ENCODE measurements around the gene ABTB1.
"Not testable (repeated sequence)": the region's sequence is repeated elsewhere in the genome, so short reads cannot be mapped to it uniquely, and the experiment has no call there.

ABTB1 gene

DNA sequence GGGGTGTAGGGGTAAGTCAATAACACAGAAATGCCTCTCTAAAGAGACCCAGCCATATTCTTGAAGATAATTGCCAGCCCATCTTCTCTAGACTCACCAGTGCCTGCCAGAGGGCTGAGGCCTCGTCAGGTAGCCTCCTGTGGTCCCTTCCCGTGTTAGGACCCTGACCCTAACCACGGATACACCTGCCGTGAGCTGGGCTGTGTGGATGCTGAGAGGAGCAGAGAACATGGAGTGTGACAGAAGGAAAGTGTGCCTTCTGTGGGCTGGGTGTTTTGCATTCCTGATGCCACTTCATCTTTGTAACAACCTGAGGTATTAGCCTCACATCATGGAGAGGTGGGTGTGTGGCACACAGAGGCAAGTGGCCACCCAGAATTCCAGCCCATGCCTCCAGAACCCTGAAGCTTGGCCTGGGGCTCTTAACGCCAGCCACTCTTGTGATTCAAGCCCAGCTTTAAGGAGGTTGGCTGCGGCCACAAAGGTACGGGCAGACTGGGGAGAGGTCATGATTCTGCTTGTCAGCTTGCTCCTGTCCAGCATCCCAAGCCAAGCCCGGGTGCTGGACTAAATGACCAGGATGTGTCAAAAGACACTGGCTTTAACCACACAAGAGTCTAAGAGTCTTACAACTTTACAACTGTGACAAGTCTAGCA lies 21.1 kb upstream of the ABTB1 start:
- DNase-seq = no peak

DNA sequence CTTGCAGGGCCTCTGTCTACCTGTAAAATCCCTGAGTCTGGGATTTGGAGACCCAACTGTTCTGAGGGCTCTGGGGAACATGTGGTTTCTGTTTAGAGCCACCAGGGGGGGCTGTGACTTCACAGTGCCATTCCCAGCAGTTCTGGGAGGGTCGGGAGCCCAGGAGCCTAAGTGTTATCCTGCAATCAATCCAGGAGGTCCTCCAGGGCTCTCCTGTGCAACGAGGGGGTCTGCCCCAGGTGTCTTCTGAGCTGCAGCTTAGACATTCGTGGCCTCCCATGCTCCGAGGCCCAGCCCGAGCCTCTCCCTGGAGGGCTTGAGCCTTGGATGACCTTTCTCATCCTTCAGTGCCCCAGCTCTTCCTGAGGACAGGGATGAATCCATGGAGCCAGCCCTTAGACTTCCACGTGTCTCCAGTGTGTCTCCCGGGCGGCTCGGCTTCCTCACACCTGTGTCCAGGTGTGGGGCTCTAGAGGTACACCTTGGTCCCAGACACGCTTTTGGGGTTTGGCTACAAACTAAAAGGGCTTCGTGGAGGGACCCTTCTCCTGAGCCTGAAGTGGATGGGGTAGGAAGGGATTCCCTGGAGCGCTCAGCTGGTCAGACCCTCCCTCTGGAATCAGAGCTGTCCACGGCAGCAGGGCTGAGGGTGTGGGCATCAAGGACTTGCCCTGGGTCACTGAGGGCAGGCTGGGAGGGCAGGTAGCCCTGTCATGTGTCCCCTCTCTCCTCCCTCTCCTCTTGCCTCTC lies 20.3 kb upstream of the ABTB1 start:
- DNase-seq = peak; percentile 25

DNA sequence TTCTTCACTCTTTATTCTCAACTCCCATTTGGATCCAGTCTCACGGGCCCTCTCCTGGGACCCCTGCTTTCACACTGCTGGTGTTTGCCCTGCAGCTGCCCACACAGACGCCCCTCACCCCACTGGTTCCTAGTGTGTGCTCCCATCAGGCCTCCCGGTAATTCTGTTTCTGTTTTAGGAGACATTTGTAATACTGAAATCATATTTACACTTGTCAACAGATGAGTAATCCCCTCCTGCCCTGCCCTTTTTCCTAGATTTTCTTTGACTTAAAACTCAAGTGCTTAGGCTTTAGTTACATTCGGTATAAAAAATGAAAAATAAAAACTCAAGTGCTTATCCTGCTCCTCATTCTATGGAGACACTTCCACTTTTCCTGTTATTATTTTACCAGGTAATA lies 18.4 kb upstream of the ABTB1 start:
- no peak for DNase-seq

DNA sequence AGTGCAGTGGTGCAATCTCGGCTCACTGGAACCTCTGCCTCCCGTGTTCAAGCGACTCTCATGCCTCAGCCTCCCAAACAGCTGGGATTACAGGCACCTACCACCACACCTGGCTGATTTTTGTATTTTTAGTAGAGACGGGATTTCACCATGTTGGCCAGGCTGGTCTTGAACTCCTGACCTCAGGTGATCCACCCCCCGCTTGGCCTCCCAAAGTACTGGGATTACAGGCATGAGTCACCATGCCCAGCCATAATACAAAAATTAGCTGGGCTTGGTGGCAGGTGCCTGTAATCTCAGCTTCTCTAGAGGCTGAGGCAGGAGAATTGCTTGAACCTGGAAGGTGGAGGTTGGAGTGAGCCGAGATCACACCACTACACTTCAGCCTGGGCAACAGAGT lies 17.8 kb upstream of the ABTB1 start:
- not testable (repeated sequence) for DNase-seq

DNA sequence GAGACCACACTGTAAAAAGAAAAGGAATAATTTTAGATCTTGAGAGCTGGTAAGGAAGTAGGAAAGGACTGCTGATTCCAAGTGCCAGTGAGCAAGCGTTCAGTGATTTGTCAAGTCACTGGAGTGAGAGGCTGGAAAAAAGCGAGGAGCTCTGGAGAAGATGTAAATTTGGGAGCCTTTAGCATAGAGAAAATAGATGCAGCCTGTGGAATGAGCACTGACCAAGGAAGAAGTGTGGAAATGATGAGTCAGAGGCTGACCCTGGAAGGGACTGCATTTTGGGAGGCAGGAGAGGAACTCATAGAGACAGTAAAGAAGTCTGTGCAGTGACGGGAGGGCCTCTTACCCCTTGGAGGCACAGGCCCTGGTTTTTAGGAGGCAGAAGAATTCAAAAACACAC lies 17.1 kb upstream of the ABTB1 start:
- no peak for DNase-seq

DNA sequence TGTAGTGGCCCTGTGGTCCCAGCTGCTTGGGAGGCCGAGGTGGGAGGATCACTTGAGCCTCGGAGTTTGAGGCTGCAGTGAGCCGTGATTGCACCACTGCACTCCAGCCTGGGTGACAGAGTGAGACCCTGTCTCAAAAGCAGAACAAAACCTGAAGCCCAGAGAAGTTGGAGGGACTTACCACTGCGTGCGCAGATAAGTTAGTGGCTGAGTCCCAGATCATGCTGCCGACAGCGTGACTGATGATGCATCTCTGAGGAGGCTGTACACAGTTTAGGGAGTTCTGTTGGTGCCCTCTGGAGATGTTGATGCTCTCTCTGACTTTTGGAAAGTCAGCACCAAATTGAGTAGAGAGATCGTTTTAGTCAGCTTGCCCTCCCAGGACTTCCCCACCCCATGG lies 15.8 kb upstream of the ABTB1 start:
- DNase-seq = no peak

DNA sequence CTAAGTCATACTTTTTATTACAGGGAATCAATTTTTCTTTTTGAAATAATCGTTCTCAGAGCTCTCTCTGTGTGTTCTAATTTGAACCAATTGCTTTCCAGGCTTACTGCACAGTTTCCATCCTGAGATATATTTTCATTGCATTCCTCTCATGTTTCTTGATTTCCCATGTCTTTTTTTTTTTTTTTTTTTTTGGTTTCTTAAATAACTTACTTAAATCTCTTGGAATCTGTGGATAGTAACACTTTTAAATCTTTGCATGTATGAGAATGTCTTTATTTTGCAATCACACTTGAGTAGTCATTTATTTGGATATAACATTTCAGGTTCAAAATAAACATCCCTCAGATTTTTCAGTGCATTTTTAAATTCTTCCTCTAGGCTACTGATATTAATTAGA lies 14.5 kb upstream of the ABTB1 start:
- no peak for DNase-seq

DNA sequence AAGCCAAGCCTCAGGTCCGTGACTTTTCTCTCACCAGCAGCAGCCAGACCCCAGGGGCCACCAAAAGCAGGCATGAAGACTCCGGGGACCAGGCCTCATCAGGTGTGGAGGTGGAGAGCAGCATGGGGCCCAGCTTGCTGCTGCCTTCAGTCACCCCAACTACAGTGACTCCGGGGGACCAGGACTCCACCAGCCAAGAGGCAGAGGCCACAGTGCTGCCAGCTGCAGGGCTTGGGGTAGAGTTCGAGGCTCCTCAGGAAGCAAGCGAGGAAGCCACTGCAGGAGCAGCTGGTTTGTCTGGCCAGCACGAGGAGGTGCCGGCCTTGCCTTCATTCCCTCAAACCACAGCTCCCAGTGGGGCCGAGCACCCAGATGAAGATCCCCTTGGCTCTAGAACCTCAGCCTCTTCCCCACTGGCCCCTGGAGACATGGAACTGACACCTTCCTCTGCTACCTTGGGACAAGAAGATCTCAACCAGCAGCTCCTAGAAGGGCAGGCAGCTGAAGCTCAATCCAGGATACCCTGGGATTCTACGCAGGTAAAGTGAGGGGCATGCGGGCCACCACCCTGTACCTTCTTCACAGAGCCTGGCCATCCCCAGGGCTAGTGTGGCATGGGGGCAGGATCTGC lies 12.0 kb upstream of the ABTB1 start:
- DNase-seq = no peak

DNA sequence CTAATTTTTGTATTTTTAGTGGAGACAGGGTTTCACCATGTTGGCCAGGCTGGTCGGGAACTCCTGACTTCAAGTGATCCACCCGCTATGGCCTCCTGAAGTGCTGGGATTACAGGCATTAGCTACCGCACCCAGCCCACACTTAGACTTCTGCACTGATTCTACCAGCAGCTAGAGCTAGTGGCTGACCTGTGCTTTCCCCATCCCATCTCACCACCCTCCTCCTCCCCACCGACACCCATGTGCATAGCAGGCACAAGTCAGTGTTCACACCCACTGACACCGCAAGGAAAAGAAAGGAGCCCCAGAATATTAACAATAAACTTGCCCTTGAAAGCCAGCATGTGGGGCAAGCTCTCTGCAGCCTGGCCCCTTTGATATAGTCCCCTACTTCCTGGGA lies 11.2 kb upstream of the ABTB1 start:
- DNase-seq = no peak

DNA sequence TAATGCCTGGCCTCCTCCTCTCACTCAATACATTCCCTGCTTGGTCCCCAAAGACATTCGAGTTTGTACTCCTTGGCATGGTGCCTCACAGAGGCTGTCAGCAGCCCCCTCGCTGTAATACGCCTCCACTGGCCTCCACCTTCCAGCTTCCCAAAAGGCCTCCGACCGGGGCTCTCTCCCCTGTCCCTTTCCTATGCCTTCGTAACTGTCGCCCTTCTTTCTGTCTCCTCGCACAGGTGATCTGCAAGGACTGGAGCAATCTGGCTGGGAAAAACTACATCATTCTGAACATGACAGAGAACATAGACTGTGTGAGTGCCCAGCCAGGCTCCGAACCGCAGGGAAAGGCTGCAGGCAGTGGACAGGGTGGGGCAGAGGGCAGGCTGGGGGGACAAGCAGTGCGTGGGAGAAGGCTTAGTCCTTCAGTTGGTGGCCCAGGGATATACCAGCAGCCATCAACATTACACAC lies 10.7 kb upstream of the ABTB1 start:
- no peak for DNase-seq

DNA sequence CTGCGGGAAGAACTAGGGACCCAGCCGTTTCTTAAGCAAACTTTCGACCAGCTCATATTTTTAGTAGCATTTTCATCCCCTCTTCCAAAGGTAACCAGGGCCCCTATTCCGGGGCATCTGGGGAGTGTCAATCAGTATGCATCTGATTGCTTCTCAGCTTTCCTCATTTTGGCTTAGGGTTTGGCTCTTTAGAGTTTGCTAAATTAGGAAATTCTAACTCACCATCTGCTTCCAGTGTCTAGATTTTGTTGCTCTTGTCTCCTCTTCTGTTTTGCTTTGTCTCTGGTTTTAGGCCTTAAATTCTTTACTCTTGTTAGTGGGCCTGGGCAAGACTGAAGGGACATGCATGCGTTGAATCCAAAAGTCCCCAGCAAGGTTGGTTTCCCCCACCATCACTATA lies 9.6 kb upstream of the ABTB1 start:
- DNase-seq = no peak

DNA sequence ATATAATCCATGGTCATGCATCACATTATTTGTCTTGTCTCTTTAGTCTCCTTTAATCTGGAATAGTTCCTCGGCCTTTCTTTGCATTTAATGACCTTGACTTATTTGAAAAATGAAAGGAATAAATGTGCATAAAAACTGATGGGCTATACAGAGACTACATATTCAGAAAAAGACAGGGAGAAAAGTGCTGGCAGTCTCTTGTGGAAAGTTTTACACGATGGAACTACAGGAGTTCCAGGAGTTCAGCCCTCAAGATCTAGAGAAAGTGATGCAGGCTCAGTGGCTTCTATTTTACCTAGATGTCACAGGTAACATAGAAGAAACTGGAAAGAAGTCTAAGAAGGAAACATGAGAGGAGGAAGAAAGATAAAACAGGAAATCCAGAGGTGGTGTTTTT lies 7.6 kb upstream of the ABTB1 start:
- no peak for DNase-seq

DNA sequence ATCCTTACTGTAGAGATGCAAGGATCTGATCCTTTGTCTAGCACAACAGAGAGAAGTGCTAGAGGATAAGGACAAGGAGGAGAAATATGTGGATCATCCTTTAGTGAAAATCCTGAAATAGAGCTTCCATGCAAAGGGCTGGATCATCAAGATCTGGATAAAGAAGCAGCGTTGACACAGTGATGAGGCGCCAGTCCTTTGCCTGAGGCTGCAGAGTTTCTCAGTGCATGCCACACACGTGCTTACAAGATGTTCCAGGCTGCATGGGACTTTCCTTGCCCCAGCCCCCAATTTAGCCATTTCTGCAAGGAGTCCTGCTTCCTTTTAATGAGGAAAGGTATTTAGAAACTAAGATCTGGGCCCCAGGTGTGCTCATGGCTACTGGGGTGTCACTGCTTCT lies 7.2 kb upstream of the ABTB1 start:
- DNase-seq = no peak

DNA sequence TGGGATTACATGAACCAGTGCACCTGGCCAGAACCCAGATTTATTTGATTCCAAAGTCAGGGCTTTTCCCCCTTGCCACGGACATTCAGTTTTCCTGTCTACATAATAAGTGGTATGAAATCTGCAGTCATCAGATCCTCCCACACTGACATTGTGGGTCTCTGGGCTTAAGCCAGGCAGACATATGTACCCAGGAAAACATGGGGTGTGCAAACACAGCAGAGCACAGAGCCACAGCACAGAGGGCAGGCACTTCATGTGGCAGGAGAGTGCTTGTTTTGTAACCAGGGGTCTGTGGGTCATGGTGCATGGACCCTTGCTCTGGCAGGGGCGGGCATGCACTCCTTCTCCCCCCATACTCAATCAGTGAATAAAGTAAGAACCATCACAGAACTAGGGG lies 6.1 kb upstream of the ABTB1 start:
- DNase-seq = no peak

DNA sequence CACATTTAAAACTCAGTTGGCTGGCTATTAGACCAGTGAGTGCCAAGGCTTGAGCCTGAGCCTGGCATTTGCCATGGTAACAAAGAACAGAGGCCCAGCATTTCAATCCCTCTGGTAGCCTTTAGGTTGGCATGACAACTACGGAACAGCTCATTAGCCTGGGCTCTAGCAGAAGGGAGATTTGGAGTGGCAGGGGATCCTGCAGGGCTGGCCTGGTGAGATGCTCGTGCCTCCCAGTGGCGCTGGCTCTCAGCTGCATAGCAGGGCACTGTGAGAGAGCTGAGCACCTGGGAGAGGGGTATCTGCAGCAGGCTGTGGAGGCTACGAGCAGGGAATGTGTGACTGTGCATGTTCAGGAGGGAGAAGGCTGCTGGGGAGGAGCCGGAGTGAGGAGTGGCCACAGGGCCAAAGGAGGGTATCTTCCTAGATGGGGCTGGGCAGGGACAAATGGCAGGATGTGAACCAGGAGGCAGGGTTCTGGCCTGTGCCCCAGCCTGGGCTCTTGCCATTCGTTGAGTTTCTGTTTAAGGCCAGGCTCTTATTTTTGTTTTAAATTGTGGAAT lies 5.6 kb upstream of the ABTB1 start:
- DNase-seq = no peak

DNA sequence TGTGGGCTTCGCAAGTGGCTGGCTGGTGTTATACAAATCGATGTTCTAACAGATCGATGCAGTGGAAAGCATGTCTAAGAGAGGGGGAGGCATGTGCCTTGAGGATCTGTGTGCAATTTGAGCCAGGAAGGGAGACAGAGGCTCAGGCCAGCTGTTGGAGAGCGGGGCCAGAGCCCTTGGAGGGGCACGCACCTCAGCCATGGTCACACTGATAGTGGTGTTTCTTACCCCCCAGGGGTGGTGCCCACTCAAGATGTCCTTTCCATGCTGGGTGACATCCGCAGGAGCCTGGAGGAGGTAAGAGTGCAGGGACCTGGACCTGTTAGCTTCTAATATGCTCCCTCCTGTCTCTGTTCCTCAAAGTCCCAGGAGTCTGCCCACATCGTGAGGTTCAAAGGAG lies 3.8 kb upstream of the ABTB1 start:
- no peak for DNase-seq

DNA sequence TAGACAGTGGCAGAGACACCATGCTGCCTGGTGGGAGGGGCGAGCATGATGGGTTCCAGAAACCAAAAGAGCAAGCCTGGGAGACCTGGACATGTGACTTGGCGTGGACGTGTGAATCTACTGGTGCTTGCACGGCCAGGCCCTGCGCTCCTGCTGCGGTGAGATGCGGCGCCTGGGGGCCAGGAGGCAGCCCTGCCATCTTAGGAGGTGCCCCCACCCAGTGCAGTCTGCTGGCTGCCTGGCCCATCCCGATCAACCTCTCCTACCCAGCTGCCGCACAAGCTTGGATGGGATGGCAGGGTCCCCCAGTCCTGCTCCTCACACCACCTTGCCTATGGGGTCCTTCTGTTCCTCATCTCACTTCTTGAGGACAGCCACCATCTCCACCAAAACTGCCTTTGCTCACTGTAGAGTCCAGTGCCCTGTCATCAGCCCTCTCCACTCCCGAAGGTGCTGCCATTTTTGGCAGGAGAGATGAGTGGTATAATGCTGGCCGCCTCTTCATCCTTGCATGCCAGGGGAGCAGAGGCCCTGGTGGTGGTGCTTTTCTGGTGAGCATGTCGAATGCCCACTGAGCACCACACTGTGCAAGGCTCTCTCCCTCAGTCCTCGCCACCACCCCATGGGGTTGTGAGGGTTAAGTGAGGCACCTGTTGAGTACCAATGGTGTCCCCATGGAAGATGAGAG lies 3.1 kb upstream of the ABTB1 start:
- DNase-seq = no peak

DNA sequence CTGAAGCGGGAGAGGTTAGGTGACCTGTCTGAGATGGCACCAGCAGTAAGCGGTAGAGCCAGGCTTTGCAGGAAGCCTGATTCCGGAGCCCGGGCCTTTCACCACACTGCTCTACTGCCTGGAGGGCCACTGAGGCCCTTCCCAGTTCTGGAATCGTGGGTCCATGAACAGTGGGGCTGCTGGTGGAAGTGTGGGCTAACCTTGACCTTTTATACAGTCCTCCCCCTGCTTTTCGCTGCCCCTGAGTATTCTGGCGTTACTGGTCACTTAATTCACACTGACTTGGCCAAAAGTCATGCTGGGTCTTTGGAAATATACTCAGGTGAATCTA lies 2.6 kb upstream of the ABTB1 start:
- DNase-seq = no peak

DNA sequence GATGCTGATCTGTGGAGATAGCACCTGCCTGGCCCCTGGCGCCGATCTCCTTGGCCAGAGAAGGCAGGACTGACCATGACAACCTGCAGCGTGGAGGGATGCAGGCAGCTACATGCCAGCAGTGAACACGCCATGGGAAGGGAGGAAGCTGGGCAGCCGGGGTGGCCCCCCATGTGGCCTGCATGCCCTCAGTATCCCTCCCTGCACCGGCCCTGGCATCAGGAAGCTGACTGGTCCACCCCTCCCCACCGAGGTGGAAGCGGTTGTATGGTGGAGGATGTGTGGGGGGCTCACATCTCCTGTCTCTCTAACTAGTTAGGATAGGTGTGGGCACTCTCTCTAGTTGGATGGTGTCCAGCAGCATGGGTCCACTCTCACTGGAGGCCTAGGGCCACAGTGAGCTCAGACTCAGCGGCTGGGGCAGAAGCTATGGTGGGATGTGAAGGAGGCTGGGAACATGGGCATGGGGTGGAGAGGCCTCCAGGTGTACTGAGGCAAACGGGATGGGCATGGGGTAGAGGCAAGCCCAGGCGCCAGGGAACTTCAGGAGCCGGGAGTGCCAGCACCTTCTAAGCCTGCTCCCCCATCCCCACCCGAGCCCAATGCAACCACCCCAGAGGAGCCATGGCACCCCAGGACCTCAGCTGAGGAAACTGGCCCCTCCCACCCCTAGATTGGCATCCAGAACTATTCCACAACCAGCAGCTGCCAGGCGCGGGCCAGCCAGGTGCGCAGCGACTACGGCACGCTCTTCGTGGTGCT lies 1.8 kb upstream of the ABTB1 start:
- no peak for DNase-seq

DNA sequence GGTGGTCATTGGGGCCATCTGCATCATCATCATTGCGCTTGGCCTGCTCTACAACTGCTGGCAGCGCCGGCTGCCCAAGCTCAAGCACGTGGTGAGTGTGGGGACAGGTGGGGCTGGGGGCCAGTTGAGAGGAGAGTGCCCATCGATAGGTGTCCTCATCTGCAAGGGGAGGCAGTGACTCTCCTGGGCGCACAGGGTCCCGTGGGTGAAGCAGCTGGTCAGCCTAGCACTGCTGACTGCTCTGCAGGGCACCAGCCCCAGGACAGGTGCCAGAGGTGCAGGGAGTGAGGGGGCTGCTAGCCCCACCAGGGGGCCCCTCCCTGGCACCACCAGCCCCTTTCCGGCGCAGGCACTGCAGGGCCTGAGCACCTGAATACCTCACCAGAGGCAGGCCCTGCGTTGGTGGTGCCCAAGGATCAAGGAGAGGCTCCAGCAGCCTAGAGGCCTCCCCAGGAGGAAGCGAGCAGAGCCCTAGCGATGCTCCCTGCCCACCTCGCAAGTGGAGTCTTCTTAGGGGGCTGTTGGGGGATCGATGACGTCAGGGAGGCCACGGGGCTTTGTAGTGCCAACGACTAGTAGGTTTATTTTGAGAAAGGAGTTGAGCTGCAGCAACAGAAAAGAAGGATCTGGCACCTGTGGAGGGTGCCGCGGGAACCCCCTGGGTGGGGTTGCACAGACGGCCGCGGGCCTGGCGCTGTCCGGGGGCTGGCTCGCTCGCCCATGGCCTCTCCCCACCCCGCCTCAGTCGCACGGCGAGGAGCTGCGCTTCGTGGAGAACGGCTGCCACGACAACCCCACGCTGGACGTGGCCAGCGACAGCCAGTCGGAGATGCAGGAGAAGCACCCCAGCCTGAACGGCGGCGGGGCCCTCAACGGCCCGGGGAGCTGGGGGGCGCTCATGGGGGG lies 976 bp upstream of the ABTB1 start:
- DNase-seq = peak; percentile 21
